Right hindlimb (tissue), 1 donor: ENCODE results near the gene ATG16L1.

Experiments used
- DNase-seq: peaks from one replicate; pipeline ENCODE4 v3.0.0-alpha.2; 2018

ATG16L1 gene

DNA sequence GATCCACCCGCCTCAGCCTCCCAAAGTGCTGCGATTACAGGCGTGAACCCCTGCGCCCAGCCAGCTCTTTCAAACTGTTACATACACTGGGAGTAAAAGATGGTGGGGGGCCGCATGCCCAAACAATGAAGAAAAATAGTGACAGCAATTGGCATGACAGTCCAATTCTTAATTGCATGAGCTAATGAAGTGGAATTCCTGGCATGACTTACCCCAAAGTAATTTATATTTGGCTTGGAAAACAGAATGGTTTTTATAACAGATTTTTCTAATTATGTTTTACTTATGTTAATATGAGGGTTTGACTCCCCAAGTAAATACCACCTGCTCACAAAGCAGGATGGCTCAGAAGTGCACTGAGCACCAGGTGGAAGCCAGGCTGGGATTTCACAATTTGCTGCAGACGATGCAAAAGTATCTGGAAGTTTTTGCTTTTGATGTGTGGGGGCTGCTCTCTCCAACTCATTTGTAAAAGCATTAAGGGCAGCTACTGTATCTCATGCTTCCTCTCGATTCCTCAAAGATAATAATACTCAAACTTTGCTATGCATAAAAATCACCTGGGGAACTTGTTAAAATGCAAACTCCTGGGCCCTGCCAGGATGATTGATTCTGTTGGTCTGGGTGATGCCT lies 24.0 kb upstream of the ATG16L1 start:
- DNase-seq: no peak

DNA sequence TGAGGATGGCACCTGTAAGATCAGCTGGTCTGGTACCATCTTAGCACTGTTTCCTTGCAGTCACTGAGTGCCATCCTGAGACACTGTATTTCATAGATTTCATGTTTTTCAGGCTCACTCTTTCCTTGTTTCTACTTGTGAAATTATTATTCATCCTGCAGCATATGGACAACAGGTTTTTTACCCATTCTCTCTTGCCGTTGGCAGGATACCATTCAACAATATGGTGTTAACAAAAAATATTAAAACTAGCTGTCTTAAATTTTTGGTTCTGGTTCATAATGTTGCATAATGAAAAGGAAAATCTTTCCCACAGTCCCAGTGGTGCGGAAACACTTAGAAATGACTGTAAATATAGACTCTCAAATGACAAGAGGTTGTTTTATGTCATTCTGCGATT lies 23.1 kb upstream of the ATG16L1 start:
- DNase-seq: no peak

DNA sequence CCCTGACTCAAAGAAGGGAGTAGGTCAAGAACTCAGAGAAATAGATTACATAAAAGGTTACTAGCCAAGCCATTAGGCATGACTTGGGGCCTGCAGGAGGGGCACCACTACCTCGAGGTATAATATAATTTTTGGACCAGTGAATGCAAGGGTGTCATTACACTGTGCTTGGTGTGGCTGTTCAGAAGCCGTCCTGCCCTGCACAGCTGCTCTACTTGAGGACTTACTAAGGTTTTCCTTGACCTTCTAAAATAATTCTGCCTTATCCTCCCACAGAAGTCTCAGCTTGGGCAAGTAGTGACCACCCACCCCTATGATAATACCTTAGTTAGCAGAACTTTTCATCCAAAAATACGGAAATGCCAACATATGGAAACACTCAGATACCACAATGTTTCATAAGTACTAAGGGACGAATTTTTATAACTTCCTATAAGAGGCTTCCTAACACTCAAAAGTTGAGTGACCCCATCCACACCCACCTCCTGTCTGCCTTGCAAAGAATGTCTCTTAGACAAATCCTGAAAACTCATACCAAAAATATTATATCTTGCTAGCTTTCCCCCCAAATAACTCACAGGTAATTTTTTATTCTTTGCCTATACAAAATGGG lies 17.7 kb upstream of the ATG16L1 start:
- DNase-seq: no peak

DNA sequence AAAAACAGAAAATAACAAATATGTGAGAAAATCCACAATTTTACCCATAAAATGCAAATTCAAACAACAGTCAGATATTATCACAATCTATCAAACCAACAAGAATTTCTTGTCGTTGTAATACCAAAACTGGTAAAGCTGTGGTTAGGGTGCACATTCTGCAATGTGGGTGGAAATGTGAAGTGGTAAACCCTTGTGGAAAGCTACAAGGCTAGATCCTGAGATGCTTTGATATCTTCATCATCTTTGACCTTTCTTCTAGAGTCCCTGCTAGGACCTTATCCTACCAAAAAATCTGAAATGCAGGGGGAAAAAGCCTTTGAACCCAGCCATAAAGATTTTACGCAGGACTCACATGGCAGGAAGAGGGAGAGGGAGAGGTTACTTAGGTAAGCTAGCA lies 17.2 kb upstream of the ATG16L1 start:
- no peak for DNase-seq

DNA sequence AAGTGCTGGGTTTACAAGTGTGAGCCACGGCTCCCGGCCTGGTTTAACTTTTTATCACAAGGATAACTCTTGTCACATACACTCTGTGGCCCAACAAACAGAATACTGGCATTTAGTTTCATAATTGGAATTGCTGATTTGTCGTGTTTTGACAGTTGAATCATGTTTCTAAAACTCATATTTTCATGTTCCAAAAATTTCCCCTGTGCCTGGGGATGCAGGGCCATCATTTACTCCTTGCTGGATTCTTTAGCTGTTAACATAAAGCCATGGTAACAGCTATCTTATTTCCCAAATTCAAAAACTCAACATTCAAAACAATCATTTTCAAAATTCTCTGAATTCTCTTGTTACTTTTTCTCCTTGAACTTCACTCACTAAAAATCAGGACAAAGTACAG lies 16.5 kb upstream of the ATG16L1 start:
- DNase-seq: no peak

DNA sequence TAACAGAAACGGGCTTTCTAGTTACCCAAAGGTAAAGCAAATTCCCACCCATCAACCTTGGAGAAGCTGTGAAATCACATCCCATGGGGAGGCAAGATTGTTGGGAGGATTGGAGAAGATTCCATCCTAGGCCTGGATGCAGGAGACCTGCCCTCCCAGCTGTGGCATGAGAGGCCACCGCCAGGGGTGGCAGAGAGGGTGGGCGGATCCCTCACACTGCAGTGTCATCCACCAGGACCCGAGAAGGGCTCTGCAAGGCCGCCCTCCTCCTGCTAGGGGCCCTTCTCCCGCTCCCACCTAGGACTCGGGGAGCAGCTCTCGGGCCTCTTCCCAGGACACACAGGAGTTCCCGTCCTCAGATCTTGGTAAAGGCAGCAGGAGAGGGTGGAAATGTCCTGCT lies 15.5 kb upstream of the ATG16L1 start:
- DNase-seq: no peak

DNA sequence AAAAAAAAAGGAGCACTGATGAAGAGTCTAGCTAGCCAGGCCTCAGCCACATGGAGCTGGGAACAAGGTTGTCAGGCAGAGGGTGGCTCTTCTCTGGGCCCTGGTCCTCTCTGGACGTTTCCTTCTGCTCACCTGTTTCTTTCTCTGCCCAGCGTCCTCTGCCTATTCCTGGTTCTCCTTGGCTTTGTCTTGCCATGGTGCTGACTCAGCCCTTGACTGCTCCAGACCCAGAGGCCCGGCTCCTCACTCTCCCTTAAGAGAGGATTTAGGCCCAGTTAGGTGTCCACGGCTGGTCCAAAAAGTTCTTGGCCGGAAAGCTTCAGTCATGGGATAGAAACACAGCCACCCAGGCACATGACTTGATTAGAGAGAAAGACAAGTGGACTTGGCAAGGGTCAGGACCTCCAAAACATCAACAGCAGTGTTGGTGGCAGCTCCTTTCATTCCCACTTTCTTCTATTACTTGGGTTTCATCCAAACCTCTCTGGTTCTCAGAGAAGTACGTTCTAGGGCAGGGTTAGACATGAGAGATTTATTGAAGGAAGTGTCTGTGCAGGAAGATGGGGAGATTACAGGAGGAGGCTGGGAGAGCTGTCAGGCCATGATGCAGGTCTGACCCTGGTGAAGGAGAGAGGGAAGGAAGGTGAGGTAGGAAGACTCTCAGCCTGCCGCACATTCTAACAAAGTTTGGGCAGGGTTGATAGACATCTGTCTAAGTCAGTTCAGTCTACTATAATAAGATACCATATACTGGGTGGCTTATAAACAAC lies 14.5 kb upstream of the ATG16L1 start:
- no peak for DNase-seq

DNA sequence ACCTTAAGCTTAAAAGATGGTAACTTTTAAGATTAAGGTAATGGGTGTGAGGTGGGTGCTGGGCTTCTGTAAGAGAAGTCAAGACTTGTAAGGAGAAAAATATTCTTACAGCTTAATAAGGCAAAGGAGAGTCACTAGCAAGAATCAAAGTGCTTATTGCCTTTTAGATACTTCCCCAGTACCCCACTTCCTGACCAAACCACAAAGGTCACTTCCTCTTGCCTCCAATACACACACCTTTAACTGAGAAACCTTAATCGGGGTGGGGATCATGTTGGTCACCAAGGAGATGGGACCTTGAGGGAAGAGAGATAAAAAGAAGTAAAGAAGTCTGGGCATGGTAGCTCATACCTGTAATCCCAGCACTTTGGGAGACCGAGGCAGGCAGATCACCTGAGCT lies 10.6 kb upstream of the ATG16L1 start:
- DNase-seq: no peak

DNA sequence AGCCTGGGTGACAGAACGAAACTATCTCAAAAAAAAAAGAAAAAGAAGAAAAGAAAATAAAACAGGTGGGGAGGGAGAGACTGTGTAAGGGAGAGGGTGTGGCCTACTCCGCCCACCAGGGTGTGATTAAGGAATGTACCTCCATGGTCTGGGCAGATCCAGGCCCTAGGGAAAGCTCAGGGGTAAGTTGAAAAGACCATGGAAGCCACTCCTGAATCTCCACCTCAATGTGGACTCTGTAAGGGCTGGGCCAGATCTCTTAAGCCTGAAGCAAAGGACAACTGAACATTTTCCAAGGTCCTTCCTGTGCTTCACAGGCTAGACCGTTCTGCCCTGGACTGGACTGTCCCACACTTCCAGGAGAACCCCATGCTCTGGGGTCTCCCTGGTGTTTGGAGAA lies 9.7 kb upstream of the ATG16L1 start:
- no peak for DNase-seq

DNA sequence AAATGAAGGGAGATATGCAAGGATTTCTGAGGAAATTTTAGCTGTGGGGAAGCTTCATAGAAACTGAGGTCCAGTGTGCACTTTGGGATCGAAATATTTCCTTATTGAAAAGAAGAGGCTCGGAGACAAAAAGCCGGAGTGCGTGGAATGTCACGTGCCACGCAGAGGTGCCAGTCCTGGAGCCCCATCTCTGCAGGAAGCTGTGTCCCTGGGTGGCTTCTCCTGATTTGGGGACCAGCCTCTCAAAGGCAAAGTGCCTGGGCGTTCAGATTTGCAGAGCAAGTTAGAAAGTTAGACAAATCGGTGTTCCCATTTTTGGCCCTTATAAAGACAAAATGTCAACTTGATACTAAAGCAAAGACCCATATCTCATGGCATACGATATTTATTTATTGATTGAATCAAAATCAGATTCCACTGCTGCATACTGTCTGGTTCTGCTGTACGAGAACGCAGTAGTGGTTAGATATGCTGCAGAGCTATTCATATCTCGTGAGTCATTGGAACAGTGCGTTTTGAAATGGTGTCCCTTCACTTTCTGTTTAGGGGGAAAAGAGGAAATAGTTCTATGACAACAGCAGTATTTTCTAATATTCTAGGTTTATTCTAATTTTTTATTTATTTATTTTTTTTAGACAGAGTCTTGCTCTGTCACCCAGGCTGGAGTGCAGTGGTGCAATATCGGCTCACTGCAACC lies 9.1 kb upstream of the ATG16L1 start:
- no peak for DNase-seq

DNA sequence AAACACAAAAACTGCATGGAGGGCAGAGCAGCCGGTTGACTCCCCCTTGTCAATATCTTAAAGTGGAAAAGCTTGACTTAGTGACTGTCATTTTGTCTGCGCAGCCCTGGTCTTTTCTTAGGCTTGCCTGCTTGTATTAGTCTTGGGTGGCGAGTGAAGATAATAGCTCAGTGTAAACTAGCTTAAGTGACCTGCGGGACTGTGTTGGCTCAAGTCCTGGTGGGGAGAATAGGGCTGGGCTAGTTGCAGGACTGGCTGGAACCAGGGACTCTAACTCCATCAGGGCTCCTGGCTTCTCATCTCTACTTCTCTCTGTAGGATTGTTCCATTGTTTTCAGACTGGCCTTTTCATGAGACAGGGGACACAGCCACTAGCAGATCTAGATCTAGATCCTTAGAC lies 8.1 kb upstream of the ATG16L1 start:
- no peak for DNase-seq

DNA sequence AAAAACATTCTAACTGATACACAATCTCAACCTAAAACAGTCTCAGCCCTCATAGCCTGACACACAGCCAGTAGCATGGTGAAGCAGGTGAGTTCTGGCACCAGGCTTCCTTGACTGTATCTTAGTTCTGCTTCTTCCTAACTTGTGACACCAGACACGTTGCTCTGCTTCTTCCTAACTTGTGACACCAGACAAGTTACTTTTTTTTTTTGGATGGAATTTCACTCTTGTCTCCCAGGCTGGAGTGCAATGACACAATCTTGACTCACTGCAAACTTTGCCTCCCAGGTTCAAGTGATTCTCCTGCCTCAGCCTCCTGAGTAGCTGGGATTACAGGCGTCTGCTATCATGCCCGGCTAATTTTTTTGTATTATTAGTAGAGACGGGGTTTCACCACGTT lies 6.7 kb upstream of the ATG16L1 start:
- DNase-seq: no peak

DNA sequence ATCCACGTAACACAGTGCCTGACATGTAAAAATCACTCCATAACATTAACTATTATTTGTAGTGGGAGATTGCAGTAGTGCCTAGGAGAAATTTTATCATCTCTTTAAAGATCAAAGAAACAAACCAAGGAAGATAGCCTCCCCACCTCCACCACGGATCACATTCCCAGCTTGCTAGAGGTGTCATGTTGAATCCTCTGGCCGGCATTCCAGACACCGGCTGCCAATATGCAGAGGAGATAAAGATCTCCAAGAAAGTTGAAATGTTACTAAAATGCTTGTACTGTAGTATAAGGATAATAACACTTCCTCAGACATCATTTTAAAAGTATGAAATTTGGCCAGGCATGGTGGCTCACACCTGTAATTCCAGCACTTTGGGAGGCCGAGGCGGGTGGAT lies 6.1 kb upstream of the ATG16L1 start:
- DNase-seq: no peak

DNA sequence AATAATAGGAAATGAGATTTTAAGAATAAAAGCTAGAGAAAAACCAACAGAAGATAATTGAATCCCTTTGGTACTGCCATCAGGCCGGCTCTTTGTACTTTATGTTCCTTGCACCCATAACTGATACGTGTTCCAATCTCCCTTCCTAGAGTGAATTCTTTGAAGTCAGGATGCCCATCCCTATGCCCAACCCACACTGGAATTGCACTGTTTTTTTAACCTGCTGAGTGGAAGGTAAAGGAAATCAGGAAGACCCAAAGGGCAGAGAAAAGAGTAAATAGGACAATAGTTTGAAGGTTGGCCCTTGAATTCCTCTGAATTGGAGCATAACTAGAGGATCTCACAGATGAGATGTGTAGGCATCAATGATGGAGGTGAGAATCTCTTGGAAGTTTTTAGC lies 4.4 kb upstream of the ATG16L1 start:
- no peak for DNase-seq

DNA sequence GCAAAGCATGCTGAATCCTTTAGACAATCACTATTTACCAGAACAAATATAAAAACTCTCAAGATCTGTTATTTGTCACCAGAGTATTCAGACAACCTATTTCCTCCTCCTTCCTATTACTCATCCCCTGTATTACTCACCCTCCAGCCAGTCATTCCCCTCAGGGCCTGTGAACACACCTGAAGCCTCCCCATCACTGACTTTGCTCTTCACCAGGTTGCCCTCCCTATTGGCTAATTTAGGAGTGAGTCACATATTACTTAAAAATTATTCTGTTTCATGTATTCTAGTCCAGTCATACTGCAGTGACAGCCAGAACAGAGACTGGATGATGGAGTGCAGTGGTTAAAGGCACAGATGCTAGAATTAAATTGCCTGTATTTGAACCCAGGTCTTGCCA lies 3.7 kb upstream of the ATG16L1 start:
- DNase-seq: no peak

DNA sequence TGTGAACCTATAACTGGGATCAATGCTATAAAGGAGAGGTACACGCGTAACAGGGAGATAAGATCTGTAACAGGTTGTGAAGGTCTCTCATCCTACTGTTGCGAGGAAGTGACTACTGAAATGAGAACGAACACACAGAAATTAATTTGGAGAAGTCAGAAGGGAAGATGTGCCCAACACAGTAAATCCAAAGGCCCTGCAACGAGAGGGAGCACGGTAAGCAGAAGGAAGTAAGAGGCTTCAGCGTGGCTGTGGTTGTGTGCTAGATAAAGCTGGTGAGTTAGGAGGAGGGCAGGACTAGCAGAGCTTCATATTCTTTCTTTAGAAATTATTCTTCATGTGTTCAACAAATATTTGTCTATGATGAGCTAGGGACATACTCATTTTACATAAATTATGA lies 2.5 kb upstream of the ATG16L1 start:
- no peak for DNase-seq

DNA sequence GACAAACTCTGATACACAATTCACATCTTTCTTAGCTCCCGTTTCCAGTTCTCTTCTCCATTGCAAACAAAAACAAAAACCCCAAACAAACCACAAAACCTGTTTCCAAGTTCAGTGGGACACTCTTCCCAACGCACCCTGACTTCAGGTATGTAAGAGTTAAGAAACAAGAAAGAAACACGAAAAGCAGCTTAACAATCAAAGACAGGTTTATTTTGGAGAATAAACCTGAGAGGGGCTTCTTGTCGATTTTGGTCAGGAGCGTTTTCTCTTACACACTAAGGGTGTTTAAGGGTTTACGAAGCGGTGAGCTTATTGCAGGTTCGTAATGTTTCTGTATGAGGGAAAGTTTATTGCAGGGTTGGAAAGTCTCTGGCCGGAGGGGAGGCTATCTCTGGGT lies 905 bp upstream of the ATG16L1 start:
- DNase-seq: no peak

DNA sequence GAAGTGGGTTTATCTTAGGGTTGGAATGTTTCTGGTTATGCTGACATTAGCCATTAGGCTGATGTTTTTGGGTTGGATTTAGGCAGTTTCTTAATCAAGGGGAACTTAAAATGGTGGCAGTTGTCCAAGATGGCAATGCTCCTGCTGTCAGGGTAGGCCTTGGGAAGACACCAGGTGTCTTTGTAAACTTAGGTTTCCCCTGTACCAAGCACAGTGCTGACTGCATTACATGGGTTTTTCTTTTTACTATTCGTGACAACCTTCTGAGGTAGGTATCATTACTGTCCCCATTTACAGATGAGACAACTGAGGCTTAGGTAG lies 528 bp upstream of the ATG16L1 start:
- no peak for DNase-seq

DNA sequence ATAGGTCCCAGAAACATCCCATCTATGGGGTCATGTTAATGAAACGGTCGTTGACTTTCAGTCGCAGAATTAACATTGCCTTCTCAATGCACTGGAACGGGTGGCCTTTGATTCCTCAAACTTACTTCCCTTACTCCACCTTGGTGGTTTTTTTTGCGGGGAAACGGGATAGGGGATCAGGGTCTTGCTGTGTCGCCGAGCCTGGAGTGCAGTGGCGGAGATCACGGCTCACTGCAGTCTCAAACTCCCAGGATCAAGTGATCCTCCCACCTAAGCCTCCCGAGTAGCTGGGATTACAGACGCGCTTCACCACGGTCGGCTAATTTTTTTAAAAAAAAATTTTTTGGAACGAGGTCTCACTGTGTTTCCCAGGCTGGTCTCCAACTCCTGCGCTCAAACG lies 754 bp downstream of the ATG16L1 start:
- DNase-seq: no peak

DNA sequence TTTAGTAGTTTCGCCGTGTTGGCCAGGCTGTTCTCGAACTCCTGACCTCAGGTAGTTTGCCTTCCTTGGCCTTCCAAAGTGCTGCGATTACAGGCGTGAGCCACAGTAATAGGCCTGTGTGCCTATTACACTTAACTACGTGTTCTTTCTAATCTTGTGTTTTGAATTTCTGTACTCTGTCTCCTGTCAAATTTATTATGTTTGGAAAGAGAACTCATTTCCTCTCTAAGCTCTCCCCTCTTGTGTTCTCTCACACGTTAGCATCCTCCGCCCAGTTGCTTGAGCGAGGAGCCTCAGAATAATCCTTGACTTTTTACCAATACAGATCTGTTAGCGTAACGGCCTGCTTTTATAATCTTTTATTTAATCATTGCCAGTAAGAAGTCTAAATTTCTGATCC lies 3.7 kb downstream of the ATG16L1 start:
- no peak for DNase-seq

DNA sequence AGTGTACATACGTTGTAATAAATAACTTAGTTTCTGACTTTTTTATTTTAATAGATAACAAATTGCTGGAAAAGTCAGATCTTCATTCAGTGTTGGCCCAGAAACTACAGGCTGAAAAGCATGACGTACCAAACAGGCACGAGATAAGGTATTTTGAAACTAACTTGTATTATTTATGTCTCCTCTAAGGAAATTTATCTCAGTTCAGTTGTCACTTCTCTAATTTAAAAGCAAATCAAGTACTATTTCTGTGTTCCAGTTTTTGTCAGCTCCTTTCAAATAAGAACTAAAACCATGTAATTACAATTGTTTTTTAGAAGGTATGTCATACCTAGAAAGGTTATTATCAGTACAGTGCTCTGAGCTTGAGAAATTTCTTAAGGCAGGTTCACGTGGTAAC lies 4.6 kb downstream of the ATG16L1 start:
- no peak for DNase-seq

DNA sequence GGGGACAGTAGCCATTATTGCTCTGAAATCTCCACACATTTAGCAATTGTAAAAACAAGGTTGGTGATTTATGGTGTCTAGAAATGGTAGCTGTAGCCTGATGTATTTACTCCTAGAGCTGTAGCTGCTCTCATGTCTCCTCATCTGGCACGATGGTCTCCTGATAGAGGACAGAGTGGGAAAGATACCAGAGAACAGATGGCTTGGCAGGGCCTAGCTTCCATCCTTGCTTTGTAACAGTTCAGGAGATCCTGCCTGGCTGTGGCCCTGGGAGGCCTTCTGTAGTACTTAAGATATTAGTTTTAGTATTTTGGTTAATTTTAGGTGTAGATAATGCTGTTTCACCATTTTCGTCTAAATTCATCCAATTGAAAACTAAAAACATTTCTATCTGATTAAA lies 6.7 kb downstream of the ATG16L1 start:
- DNase-seq: no peak

DNA sequence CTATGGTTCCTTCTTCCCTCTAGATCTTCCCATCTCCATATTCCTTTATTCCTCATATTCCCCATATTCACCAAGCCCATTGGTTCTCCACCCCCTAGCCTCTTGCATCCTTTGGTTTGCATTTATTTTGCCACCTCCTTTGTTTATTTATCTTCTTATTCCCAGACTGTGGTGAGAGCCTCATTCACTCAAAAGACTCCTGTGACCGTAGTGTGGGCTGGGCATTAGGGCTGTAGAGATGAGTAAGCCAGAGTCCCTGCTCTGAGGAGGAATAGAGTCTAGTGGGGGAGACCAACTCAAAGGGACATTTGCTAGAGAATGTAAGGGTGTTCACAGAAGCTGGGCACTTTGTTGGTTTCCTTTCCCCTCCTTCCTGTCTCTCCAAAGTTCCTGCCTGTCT lies 8.3 kb downstream of the ATG16L1 start:
- DNase-seq: no peak

DNA sequence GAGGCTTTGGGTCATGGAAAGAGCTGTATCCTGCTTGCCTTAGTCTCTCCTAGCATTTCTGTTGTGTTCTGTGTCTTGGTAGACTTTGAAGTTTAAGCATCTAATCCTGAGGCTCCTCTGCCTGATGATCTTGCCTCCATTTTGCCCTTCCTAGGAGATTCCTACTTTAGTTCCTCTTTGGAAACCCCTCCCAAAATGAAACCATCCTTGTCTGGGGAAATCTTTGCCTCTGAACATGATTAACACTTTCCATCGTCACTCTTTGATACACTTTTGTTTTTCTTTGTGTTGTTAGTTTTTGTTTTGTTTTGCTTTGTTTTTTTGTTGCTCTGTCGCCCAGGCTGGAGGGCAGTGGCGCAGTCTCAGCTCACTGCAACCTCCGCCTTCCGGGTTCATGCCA lies 9.2 kb downstream of the ATG16L1 start:
- no peak for DNase-seq
